CD4-positive, alpha-beta T cell (primary cell): Measurements from ENCODE around the gene CYBA. TPM values are rescaled to one million over a fixed set of nuclear protein-coding genes. Genes with fewer than 3 reads are reported as not detected.

Experiments used
- ATAC-seq: fragments of 200-7000 bp; cut with Tn5 transposase; one replicate; pipeline ENCODE4 v1.10.0; 2022; ENCODE audit warnings: mild to moderate bottlenecking; ENCODE audit not compliant: poor library complexity
- CTCF ChIA-PET: fragments of 350-600 bp; sonication (Branson Sonifier 250); formaldehyde crosslinking; loops from one replicate; lab custom pipeline; 2021; ENCODE audit warnings: antibody characterized with exemption, inconsistent platforms; lab: Charles Lee
- POLR2A ChIA-PET: fragments of 350-600 bp; sonication (Branson Sonifier 250); formaldehyde crosslinking; loops from one replicate; lab custom pipeline; 2021; ENCODE audit warnings: antibody characterized with exemption, inconsistent platforms; lab: Charles Lee
- DNase-seq, 14 experiments: peaks; one replicate each; pipeline ENCODE4 v3.0.0-alpha.2; 2013 to 2020; ENCODE audit warnings: mixed read lengths in 2 of 14
- H3K27ac ChIP-seq, 2 donors: one replicate each; pipeline versions ENCODE4 v1.5.1 to v1.7.0; 2013; ENCODE audit warnings: low read length in 2 of 2, low read depth in 1 of 2, mild to moderate bottlenecking in 1 of 2
- H3K27me3 ChIP-seq, 2 experiments: 1 replicate in 1 of 2; 2 replicates in 1 of 2; pipeline versions ENCODE4 v1.6.1 to v1.7.0; 2013; ENCODE audit warnings: low read length in 2 of 2, control low read depth in 1 of 2, mild to moderate bottlenecking in 1 of 2, moderate library complexity in 1 of 2; ENCODE audit not compliant: insufficient read depth in 2 of 2, control insufficient read depth in 1 of 2
- H3K36me3 ChIP-seq: one replicate; pipeline ENCODE4 v1.6.1; 2013; ENCODE audit warnings: low read length, control low read depth; ENCODE audit not compliant: insufficient read depth
- H3K4me1 ChIP-seq: one replicate; pipeline ENCODE4 v1.6.1; 2013; ENCODE audit warnings: low read length, control low read depth; ENCODE audit not compliant: insufficient read depth
- H3K4me3 ChIP-seq: one replicate; pipeline ENCODE4 v1.5.1; 2013; ENCODE audit warnings: mild to moderate bottlenecking, low read length, moderate library complexity
- H3K9me3 ChIP-seq, 2 experiments: 1 replicate in 1 of 2; 2 replicates in 1 of 2; pipeline versions ENCODE4 v1.6.1 to v1.7.0; 2013; ENCODE audit warnings: low read length in 2 of 2, mild to moderate bottlenecking in 2 of 2, control low read depth in 1 of 2, moderate library complexity in 1 of 2; ENCODE audit not compliant: control insufficient read depth in 1 of 2, insufficient read depth in 1 of 2
- H3K27ac Mint-ChIP-seq: one replicate; pipeline ENCODE4 v1.8.0; 2020; ENCODE audit warnings: mixed read lengths
- H3K27me3 Mint-ChIP-seq: one replicate; pipeline ENCODE4 v1.8.0; 2021; ENCODE audit warnings: mixed read lengths
- H3K36me3 Mint-ChIP-seq: one replicate; pipeline ENCODE4 v1.8.0; 2021; ENCODE audit warnings: low read depth, mixed read lengths
- H3K4me1 Mint-ChIP-seq: one replicate; pipeline ENCODE4 v1.8.0; 2021; ENCODE audit warnings: low read depth, mixed read lengths
- H3K4me3 Mint-ChIP-seq: one replicate; pipeline ENCODE4 v1.8.0; 2020; ENCODE audit warnings: mild to moderate bottlenecking, mixed read lengths
- H3K9me3 Mint-ChIP-seq: one replicate; pipeline ENCODE4 v1.8.0; 2020; ENCODE audit warnings: mixed read lengths
- intact Hi-C, 2 experiments: fragments of 100-400 bp; cut with DNase I in 1 of 2; cut with micrococcal nuclease in 1 of 2; formaldehyde crosslinking; loops; one replicate each; pipeline versions ENCODE4 v1.15.1 to v1.9.0; 2023 to 2025; cut with DNase I, micrococcal nuclease
- total RNA-seq, 174 experiments: library from RNA in 2 of 174; stranded (reverse) in 2 of 174; gene quantifications; one replicate each; pipeline ENCODE4 v1.2.3 and lab custom pipeline; 2021 to 2026
- TF ChIP-seq, protein P1 (sequence below): fragments of 200-600 bp; IDR thresholded peaks from one replicate; pipeline ENCODE4 v1.8.0; 2022; ENCODE audit warnings: antibody characterized with exemption, mild to moderate bottlenecking

The CYBA gene
- total RNA-seq, 2 experiments from 2014 or later, result 292 to 294 TPM

DNA sequence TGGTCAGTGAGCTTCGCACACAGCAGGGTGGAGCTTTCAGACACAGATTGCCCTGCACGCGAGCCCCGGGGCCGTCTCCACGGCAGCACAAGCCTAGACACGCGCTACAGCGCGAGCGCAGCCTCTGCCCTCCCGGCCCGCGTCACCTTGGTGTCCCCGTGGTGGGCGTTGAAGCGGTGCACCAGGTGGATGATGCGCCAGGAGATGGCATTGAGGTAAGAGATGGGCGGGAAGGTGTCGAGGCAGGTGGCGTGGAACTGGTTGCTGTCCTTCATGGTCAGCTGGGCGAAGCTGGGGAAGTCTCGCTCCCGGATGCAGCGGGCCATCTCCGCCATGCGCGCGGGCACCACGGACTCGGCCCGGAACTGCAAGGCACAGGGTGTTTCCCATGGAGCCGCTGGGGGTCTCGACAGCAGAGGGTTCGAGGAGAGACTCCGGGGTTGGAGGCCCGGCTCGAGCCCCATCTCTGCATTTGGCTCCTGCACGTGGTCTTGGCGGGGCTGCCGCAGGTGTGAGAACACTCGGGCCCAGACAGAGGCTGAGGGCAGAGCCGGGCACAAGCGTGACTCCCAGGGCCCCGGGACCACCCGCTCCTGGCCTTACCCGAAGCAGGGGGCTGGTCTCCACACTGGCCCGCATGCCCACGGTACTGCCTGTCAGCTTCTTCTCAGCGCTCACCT is 4.3 kb upstream of the CYBA start:
- TF ChIP-seq, protein P1, sequence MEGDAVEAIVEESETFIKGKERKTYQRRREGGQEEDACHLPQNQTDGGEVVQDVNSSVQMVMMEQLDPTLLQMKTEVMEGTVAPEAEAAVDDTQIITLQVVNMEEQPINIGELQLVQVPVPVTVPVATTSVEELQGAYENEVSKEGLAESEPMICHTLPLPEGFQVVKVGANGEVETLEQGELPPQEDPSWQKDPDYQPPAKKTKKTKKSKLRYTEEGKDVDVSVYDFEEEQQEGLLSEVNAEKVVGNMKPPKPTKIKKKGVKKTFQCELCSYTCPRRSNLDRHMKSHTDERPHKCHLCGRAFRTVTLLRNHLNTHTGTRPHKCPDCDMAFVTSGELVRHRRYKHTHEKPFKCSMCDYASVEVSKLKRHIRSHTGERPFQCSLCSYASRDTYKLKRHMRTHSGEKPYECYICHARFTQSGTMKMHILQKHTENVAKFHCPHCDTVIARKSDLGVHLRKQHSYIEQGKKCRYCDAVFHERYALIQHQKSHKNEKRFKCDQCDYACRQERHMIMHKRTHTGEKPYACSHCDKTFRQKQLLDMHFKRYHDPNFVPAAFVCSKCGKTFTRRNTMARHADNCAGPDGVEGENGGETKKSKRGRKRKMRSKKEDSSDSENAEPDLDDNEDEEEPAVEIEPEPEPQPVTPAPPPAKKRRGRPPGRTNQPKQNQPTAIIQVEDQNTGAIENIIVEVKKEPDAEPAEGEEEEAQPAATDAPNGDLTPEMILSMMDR, result no peak
- no peaks in the 10 kb centered on the region for H3K9me3 Mint-ChIP-seq
- intact Hi-C loops, result no loop called here
- ChIA-PET POLR2A (no interaction called here), CTCF (no interaction called here)
- H3K27me3 Mint-ChIP-seq, result no peaks in the 10 kb centered on the region
- H3K4me3 Mint-ChIP-seq, result no peak overlapping the region
- no peaks in the 10 kb centered on the region for H3K9me3 ChIP-seq
- no peaks in the 10 kb centered on the region for H3K27me3 ChIP-seq
- H3K4me1 Mint-ChIP-seq, result peaks cover 8% of the 10 kb centered on the region
- H3K4me3 ChIP-seq, result no peak overlapping the region
- H3K36me3 Mint-ChIP-seq, result peaks cover 13% of the 10 kb centered on the region
- no peak for ATAC-seq
- no peak overlapping the region for H3K27ac ChIP-seq
- H3K36me3 ChIP-seq, result peaks cover 16% of the 10 kb centered on the region
- peaks cover 20% of the 10 kb centered on the region for H3K4me1 ChIP-seq
- no peak for DNase-seq
- H3K27ac Mint-ChIP-seq, result peak overlapping the region; percentile 33

GRCh38 chr16:88654363-88655052 is 3.7 kb upstream of the CYBA start:
- H3K4me1 Mint-ChIP-seq, result peaks cover 8% of the 10 kb centered on the region
- ChIA-PET POLR2A (no interaction called here), CTCF (no interaction called here)
- no peaks in the 10 kb centered on the region for H3K9me3 Mint-ChIP-seq
- intact Hi-C loops, result loop anchor here (5.0 kb wide), 1 partner anchor 33 kb away; the partner anchor contains the start of gene SNAI3 (in 2 of the 2)
- H3K4me3 ChIP-seq, result no peak overlapping the region
- peaks cover 13% of the 10 kb centered on the region for H3K36me3 Mint-ChIP-seq
- peak overlapping the region; percentile 11 for H3K4me3 Mint-ChIP-seq
- TF ChIP-seq, protein P1, result no peak
- no peak overlapping the region for H3K27ac ChIP-seq
- H3K27me3 ChIP-seq, result no peaks in the 10 kb centered on the region
- H3K27ac Mint-ChIP-seq, result peak overlapping the region; percentile 33
- no peaks in the 10 kb centered on the region for H3K27me3 Mint-ChIP-seq
- no peaks in the 10 kb centered on the region for H3K9me3 ChIP-seq
- DNase-seq (peak in 1 of 14 experiments; percentile 17), ATAC-seq (no peak)
- H3K4me1 ChIP-seq, result peaks cover 27% of the 10 kb centered on the region
- peaks cover 18% of the 10 kb centered on the region for H3K36me3 ChIP-seq

DNA sequence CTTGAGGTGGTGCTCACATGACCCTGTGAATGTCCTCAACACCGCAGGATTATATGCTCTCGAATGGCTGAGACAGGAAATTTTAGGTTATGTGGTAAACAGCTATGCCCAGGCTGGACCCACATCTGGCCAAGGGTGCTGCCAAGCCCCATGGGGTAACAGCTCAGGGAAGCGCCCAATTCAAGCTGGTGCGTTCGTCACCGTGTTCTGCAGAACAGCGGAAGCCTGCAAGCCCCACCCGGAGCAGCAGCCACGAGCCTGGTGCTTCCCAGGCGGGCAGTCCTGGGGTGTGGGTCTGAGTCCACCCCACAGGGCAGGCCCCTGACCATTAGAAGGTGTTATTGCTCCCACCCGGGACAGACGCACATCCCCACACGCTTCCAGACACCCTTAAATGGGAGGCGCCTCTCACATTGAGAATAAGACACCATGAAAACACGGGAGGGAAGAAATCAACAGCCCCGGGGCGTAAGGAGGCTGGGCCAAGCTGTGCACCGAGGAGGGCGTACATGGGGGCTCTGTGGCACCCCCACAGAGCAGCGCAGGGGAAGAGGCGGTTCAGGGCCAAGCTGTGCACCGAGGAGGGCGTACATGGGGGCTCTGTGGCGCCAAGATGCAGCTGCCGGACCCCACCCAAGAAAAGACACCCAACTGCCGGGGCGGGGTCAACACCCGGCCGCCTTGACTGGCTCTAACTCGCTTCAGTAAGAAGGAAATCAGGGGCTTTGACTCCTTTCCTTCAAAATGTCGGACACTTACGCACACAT is 2.9 kb upstream of the CYBA start:
- no peaks in the 10 kb centered on the region for H3K27me3 ChIP-seq
- H3K4me3 ChIP-seq, result no peak overlapping the region
- H3K27ac ChIP-seq, result no peak overlapping the region
- H3K36me3 ChIP-seq, result peaks cover 23% of the 10 kb centered on the region
- H3K4me1 Mint-ChIP-seq, result peaks cover 14% of the 10 kb centered on the region
- H3K36me3 Mint-ChIP-seq, result peaks cover 19% of the 10 kb centered on the region
- TF ChIP-seq, protein P1, result no peak
- no peaks in the 10 kb centered on the region for H3K9me3 Mint-ChIP-seq
- peaks cover 34% of the 10 kb centered on the region for H3K4me1 ChIP-seq
- ATAC-seq, result no peak
- POLR2A ChIA-PET, result interaction anchor here (1.0 to 1.5 kb wide), 2 partner anchors 9 to 10 kb away, joined by 4 read pairs; partner anchors contain the start of gene MVD
- H3K27me3 Mint-ChIP-seq, result no peaks in the 10 kb centered on the region
- CTCF ChIA-PET, result no interaction called here
- no peaks in the 10 kb centered on the region for H3K9me3 ChIP-seq
- peak overlapping the region; percentile 65 for H3K27ac Mint-ChIP-seq
- peak in 2 of 14 experiments; percentile 25 to 48 for DNase-seq
- H3K4me3 Mint-ChIP-seq, result peak overlapping the region; percentile 20
- intact Hi-C loops, result loop anchor here (5.0 kb wide), 1 partner anchor 34 kb away; the partner anchor contains the start of gene SNAI3 (in 2 of the 2)
